SK-N-SH treated with all-trans-retinoic acid at 6 μM for 48 hours (cell line): ENCODE measurements around the gene LSM14A.

ENCODE experiments used
- ATAC-seq: fragments of 200-7000 bp; cut with Tn5 transposase; 3 replicates; pipeline ENCODE4 v1.9.1; 2020; ENCODE audit warnings: mild to moderate bottlenecking, moderate library complexity
- ARNTL ChIP-seq: fragments of 450-650 bp; formaldehyde crosslinking; IDR thresholded peaks from 2 replicates; pipeline ENCODE4 v1.5.0; 2020; ENCODE audit warnings: low read depth, mild to moderate bottlenecking, moderate library complexity, borderline replicate concordance
- CREB5 ChIP-seq: fragments of 250-450 bp; sonication (Bioruptor Pico); IDR thresholded peaks from 2 replicates; pipeline ENCODE4 v1.5.1; 2020; ENCODE audit warnings: low read depth, mild to moderate bottlenecking, moderate library complexity
- CSDC2 ChIP-seq: fragments of 250-450 bp; sonication (Bioruptor Pico); IDR thresholded peaks from 2 replicates; pipeline ENCODE4 v1.5.0; 2020; ENCODE audit warnings: mild to moderate bottlenecking, moderate library complexity
- CSRNP3 ChIP-seq: fragments of 250-450 bp; sonication (Bioruptor Pico); IDR thresholded peaks from 2 replicates; pipeline ENCODE4 v1.5.1; 2021; ENCODE audit warnings: mild to moderate bottlenecking, moderate library complexity
- ESRRG ChIP-seq: fragments of 250-450 bp; sonication (Bioruptor Pico); IDR thresholded peaks from 2 replicates; pipeline ENCODE4 v1.6.1; 2021; ENCODE audit warnings: mild to moderate bottlenecking
- GLIS3 ChIP-seq: fragments of 250-450 bp; sonication (Bioruptor Pico); IDR thresholded peaks from 2 replicates; pipeline ENCODE4 v1.5.0; 2020; ENCODE audit warnings: mild to moderate bottlenecking, moderate library complexity
- ISL1 ChIP-seq: fragments of 250-450 bp; sonication (Bioruptor Pico); IDR thresholded peaks from 2 replicates; pipeline ENCODE4 v2.1.2; 2022; ENCODE audit warnings: mild to moderate bottlenecking, moderate library complexity
- OSR1 ChIP-seq: fragments of 250-450 bp; sonication (Bioruptor Pico); IDR thresholded peaks from 2 replicates; pipeline ENCODE4 v1.8.0; 2022; ENCODE audit warnings: moderate library complexity, mild to moderate bottlenecking, inconsistent platforms
- PATZ1 ChIP-seq: fragments of 250-450 bp; sonication (Bioruptor Pico); IDR thresholded peaks from 2 replicates; pipeline ENCODE4 v1.8.0; 2020; ENCODE audit warnings: mild to moderate bottlenecking, moderate library complexity, borderline replicate concordance
- POU6F1 ChIP-seq: fragments of 250-450 bp; sonication (Bioruptor Pico); IDR thresholded peaks from 2 replicates; pipeline ENCODE4 v1.8.0; 2021; ENCODE audit warnings: low read depth, mild to moderate bottlenecking, moderate library complexity, borderline replicate concordance
- PPARA ChIP-seq: fragments of 250-450 bp; sonication (Bioruptor Pico); IDR thresholded peaks from 2 replicates; pipeline ENCODE4 v1.5.0; 2020; ENCODE audit warnings: mild to moderate bottlenecking, borderline replicate concordance
- RARB ChIP-seq: fragments of 250-450 bp; sonication (Bioruptor Pico); IDR thresholded peaks from 2 replicates; pipeline ENCODE4 v1.8.0; 2021; ENCODE audit warnings: mild to moderate bottlenecking, moderate library complexity
- SNAI2 ChIP-seq: fragments of 250-450 bp; sonication (Bioruptor Pico); IDR thresholded peaks from 2 replicates; pipeline ENCODE4 v1.5.0; 2020; ENCODE audit warnings: mild to moderate bottlenecking, moderate library complexity
- TCF4 ChIP-seq: fragments of 250-450 bp; sonication (Bioruptor Pico); IDR thresholded peaks from 2 replicates; pipeline ENCODE4 v1.8.0; 2021; ENCODE audit warnings: mild to moderate bottlenecking, moderate library complexity, borderline replicate concordance
- TOX ChIP-seq: fragments of 250-450 bp; sonication (Bioruptor Pico); IDR thresholded peaks from 2 replicates; pipeline ENCODE4 v1.8.0; 2021; ENCODE audit warnings: mild to moderate bottlenecking, moderate library complexity, borderline replicate concordance
- TSHZ2 ChIP-seq: fragments of 250-450 bp; sonication (Bioruptor Pico); IDR thresholded peaks from 2 replicates; pipeline ENCODE4 v1.5.0; 2020; ENCODE audit warnings: mild to moderate bottlenecking, moderate library complexity
- ZC3H10 ChIP-seq: fragments of 250-450 bp; sonication (Bioruptor Pico); IDR thresholded peaks from 2 replicates; pipeline ENCODE4 v1.5.1; 2021; ENCODE audit warnings: mild to moderate bottlenecking, moderate library complexity
- ZFP3 ChIP-seq: fragments of 250-450 bp; sonication (Bioruptor Pico); IDR thresholded peaks from 2 replicates; pipeline ENCODE4 v1.5.0; 2020; ENCODE audit warnings: mild to moderate bottlenecking, moderate library complexity
- ZFP30 ChIP-seq: fragments of 450-650 bp; formaldehyde crosslinking; IDR thresholded peaks from 2 replicates; pipeline ENCODE4 v1.5.0; 2022; ENCODE audit warnings: mild to moderate bottlenecking, moderate library complexity
- ZNF565 ChIP-seq: fragments of 450-650 bp; formaldehyde crosslinking; conservative IDR thresholded peaks from 2 replicates; pipeline ENCODE4 v1.5.0; 2020; ENCODE audit warnings: low read depth, mild to moderate bottlenecking, moderate library complexity
- ZNF70 ChIP-seq: fragments of 450-650 bp; formaldehyde crosslinking; IDR thresholded peaks from 2 replicates; pipeline ENCODE4 v1.5.0; 2020; ENCODE audit warnings: mild to moderate bottlenecking, moderate library complexity
- ZNF8 ChIP-seq: fragments of 450-650 bp; formaldehyde crosslinking; IDR thresholded peaks from 2 replicates; pipeline ENCODE4 v1.5.0; 2020; ENCODE audit warnings: mild to moderate bottlenecking, moderate library complexity

Gene LSM14A

GRCh38 chr19:34274827-34275625, 102.7 kb downstream of the LSM14A start:
- TF ChIP-seq RARB (no peak), PPARA (CRISPR knock-in tag) (no peak), ZFP30 (CRISPR knock-in tag) (no peak), ZNF8 (CRISPR knock-in tag) (0 out of 2 replicates have a peak, but pooled peaks have one; percentile 23), TCF4 (CRISPR knock-in tag) (no peak), ZC3H10 (CRISPR knock-in tag) (no peak), ESRRG (CRISPR knock-in tag) (no peak), CSRNP3 (CRISPR knock-in tag) (no peak), TOX (no peak), TSHZ2 (CRISPR knock-in tag) (no peak), OSR1 (no peak), ARNTL (CRISPR knock-in tag) (no peak), SNAI2 (CRISPR knock-in tag) (no peak), ISL1 (CRISPR knock-in tag) (peak; percentile 74), POU6F1 (CRISPR knock-in tag) (no peak), PATZ1 (CRISPR knock-in tag) (no peak), GLIS3 (CRISPR knock-in tag) (no peak), ZNF565 (CRISPR knock-in tag) (no peak), CSDC2 (no peak), CREB5 (CRISPR knock-in tag) (peak; percentile 64; the same call in 1 of the 2 replicates), ZFP3 (CRISPR knock-in tag) (no peak)
- peak; percentile 92 for ATAC-seq

- no peak for ATAC-seq
- TF ChIP-seq ZFP30 (CRISPR knock-in tag): no peak
- no peak for TF ChIP-seq TCF4 (CRISPR knock-in tag)
- TF ChIP-seq CREB5 (CRISPR knock-in tag): no peak
- no peak for TF ChIP-seq PPARA (CRISPR knock-in tag)
- no peak for TF ChIP-seq ISL1 (CRISPR knock-in tag)
- no peak for TF ChIP-seq CSRNP3 (CRISPR knock-in tag)
- no peak for TF ChIP-seq SNAI2 (CRISPR knock-in tag)
- TF ChIP-seq ZNF70 (CRISPR knock-in tag): no peak
- TF ChIP-seq ZNF8 (CRISPR knock-in tag): no peak
- TF ChIP-seq ZNF565 (CRISPR knock-in tag): no peak
These were observed 103.4 kb downstream of the LSM14A start for GRCh38 chr19:34275705-34276104.
